Osteocyte (in vitro differentiated cells): Measurements from ENCODE around the gene VPREB1. TPM values are rescaled to one million over a fixed set of nuclear protein-coding genes. Genes with fewer than 3 reads are reported as not detected.

Experiments used
- DNase-seq: peaks from one replicate; pipeline ENCODE4 v3.0.0; 2021; ENCODE audit warnings: mixed read lengths; ENCODE audit not compliant: unreplicated experiment; ENCODE audit errors: extremely low spot score
- H3K27ac Mint-ChIP-seq: one replicate; pipeline ENCODE4 v1.8.0; 2021; ENCODE audit warnings: mild to moderate bottlenecking, mixed read lengths; ENCODE audit not compliant: unreplicated experiment
- H3K27me3 Mint-ChIP-seq: one replicate; pipeline ENCODE4 v1.8.0; 2021; ENCODE audit warnings: mixed read lengths; ENCODE audit not compliant: unreplicated experiment
- H3K36me3 Mint-ChIP-seq: one replicate; pipeline ENCODE4 v1.8.0; 2021; ENCODE audit warnings: mixed read lengths; ENCODE audit not compliant: unreplicated experiment
- H3K4me1 Mint-ChIP-seq: one replicate; pipeline ENCODE4 v1.8.0; 2021; ENCODE audit warnings: mixed read lengths; ENCODE audit not compliant: unreplicated experiment
- H3K4me3 Mint-ChIP-seq: one replicate; pipeline ENCODE4 v1.8.0; 2021; ENCODE audit warnings: mild to moderate bottlenecking, moderate library complexity, mixed read lengths; ENCODE audit not compliant: unreplicated experiment
- H3K9me3 Mint-ChIP-seq: one replicate; pipeline ENCODE4 v1.8.0; 2021; ENCODE audit warnings: mixed read lengths; ENCODE audit not compliant: unreplicated experiment
- total RNA-seq: library from RNA; stranded (reverse); gene quantifications from 2 replicates; pipeline ENCODE4 v1.2.1, GENCODE V29; 2021
- TF ChIP-seq, protein P1 (sequence below): fragments of 200-600 bp; sonication (generic); IDR thresholded peaks from 2 replicates; pipeline ENCODE4 v1.5.0; 2021; ENCODE audit warnings: antibody characterized with exemption, mild to moderate bottlenecking, moderate library complexity

The VPREB1 gene
- total RNA-seq, 1 donor from 2014 or later: not detected

DNA sequence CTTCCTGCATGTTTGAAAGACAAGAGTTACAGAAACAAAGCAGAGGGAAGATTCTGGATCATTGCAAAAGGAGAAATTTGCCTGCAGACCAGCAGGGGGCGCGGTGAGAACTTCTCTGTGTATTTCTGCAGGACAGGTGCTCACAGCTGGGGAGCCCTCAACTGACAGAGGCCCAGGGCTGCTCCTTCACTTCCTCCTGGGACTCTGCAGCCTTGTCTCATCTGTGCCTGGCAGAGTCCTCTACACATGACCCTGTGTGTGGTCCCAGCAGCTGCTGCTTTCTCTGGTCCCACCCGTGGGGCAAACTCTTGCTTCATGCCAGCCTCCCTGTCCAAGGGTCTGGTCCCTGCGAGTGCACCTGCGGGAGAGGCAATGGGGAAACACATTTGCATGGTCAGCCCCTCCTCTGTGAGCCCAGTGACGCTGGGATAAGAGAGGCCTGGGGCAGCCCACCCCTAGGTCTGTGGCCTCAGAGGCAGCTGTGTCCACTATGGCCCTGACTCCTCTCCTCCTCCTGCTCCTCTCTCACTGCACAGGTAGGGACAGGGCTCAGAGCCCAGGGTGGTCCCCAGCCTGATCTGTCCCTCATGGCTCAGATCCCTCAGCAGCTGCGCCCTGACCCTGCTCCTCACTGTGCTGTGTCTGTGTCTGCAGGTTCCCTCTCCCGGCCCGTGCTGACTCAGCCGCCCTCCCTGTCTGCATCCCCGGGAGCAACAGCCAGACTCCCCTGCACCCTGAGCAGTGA, 43.2 kb upstream of the VPREB1 start:
- no peak overlapping the region for H3K4me3 Mint-ChIP-seq
- H3K27ac Mint-ChIP-seq: no peak overlapping the region
- no peak for DNase-seq
- no peaks in the 10 kb centered on the region for H3K4me1 Mint-ChIP-seq
- peaks cover 57% of the 10 kb centered on the region for H3K27me3 Mint-ChIP-seq
- no peaks in the 10 kb centered on the region for H3K9me3 Mint-ChIP-seq
- no peaks in the 10 kb centered on the region for H3K36me3 Mint-ChIP-seq
- TF ChIP-seq, protein P1, sequence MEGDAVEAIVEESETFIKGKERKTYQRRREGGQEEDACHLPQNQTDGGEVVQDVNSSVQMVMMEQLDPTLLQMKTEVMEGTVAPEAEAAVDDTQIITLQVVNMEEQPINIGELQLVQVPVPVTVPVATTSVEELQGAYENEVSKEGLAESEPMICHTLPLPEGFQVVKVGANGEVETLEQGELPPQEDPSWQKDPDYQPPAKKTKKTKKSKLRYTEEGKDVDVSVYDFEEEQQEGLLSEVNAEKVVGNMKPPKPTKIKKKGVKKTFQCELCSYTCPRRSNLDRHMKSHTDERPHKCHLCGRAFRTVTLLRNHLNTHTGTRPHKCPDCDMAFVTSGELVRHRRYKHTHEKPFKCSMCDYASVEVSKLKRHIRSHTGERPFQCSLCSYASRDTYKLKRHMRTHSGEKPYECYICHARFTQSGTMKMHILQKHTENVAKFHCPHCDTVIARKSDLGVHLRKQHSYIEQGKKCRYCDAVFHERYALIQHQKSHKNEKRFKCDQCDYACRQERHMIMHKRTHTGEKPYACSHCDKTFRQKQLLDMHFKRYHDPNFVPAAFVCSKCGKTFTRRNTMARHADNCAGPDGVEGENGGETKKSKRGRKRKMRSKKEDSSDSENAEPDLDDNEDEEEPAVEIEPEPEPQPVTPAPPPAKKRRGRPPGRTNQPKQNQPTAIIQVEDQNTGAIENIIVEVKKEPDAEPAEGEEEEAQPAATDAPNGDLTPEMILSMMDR: peak; percentile 15

DNA sequence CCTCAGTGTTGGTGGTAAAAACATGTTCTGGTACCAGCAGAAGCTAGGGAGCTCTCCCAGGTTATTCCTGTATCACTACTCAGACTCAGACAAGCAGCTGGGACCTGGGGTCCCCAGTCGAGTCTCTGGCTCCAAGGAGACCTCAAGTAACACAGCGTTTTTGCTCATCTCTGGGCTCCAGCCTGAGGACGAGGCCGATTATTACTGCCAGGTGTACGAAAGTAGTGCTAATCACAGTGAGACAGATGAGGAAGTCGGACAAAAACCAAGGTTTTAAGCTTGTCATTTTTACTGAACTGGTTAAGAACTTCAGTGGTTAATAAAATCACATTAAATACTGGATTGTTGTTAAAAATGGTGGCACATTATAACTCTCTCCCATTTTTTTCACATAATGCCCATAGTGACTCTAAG, 42.6 kb upstream of the VPREB1 start:
- TF ChIP-seq, protein P1: no peak
- Mint-ChIP-seq H3K27ac (no peak overlapping the region), H3K9me3 (no peaks in the 10 kb centered on the region), H3K4me1 (no peaks in the 10 kb centered on the region), H3K36me3 (no peaks in the 10 kb centered on the region), H3K27me3 (peaks cover 61% of the 10 kb centered on the region), H3K4me3 (no peak overlapping the region)
- no peak for DNase-seq

DNA sequence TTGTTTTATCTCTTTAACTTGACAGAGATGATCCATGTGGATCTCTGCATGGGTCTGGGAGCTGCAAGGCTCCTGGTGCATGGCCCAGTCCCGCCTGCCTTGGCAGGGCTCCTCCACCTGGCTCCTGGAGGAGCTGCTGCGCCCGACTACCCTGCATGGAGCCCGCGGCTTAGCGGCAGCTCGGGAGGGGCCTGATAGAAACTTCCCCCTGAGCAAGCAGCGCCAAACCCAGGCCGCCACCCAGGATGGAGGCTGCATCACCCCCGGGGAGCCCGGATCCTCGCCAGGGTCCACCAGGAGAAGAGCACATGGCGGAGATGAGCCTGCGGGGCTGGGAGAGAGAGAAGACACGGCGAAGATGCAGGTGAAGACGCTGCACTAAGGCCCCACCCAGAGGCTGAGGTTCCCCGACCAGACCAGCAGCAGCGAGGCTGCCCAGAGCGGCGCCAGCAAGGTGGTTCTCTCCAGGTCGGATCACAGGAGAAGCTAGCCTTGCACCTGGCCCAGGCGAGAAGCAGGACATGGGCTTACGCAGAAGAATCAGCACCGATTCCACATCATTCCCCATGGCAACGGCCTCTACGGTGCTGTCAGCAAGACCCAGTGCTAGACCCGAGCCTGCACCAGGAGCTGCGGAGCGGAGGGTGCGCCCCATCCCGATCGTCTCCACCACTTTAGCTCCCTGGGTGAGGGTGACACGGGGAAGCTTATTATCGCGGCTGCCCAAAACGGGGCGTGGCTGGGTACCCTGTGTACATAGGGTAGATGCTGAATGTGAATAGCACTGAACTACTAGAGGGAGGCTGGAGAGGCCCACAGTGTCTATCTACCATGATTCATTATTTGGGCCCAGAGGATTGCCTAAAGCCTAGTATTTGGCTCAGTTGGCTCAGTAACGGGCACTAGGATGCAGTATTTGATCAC, 41.3 kb upstream of the VPREB1 start:
- Mint-ChIP-seq H3K4me1 (no peaks in the 10 kb centered on the region), H3K27ac (no peak overlapping the region), H3K36me3 (no peaks in the 10 kb centered on the region), H3K27me3 (peaks cover 58% of the 10 kb centered on the region), H3K9me3 (no peaks in the 10 kb centered on the region), H3K4me3 (no peak overlapping the region)
- no peak for DNase-seq
- TF ChIP-seq, protein P1: no peak

DNA sequence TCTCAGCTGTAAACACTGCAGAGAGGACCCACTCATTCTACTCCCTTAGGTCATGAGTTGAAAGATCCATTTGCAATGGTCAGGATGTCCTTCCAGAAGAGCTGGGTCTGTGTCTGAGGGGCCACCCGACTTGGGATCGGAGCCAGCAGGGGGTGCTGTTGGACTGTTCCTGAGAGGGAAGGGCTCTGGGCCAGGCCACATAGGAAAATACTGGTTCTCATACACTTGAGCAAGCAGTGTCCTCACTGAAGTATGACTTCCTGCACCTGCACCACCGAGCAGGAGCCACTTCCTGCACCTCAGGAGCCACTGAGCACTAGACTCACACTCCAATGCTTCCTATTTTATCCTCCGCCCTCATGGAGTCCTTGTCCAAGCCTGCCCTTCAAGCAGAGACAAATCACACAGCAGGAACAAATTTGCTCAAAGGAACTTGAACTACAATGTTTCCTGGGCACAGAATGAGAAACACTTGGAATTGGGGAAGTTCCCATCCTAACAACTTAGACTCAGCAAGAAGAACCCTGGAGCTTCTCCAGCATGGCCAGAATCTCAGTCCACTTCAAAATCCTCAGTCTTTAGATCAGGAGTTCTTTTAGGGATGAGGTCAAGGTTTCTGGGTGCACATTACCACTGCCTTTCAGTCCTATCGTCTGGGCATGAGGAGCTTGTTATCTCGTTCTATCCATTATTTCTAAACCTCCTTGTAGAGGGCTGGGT, 36.6 kb upstream of the VPREB1 start:
- DNase-seq: no peak
- H3K27me3 Mint-ChIP-seq: peaks cover 54% of the 10 kb centered on the region
- no peaks in the 10 kb centered on the region for H3K36me3 Mint-ChIP-seq
- TF ChIP-seq, protein P1: peak; percentile 55
- H3K9me3 Mint-ChIP-seq: no peaks in the 10 kb centered on the region
- no peak overlapping the region for H3K27ac Mint-ChIP-seq
- no peak overlapping the region for H3K4me3 Mint-ChIP-seq
- no peaks in the 10 kb centered on the region for H3K4me1 Mint-ChIP-seq
